Fibroblast of villous mesenchyme (primary cell): ENCODE measurements around the gene KRT7. TPM values are rescaled to one million over a fixed set of nuclear protein-coding genes. Genes with fewer than 3 reads are reported as not detected.

Experiments used
- DNase-seq: peaks from one replicate; pipeline ENCODE4 v3.0.0-alpha.2; 2010; ENCODE audit warnings: low read depth
- H3K4me3 ChIP-seq: 2 replicates; pipeline ENCODE4 v1.5.1; 2011; ENCODE audit warnings: low read depth, mild to moderate bottlenecking, low read length
- CTCF ChIP-seq: IDR thresholded peaks from 2 replicates; pipeline ENCODE4 v1.5.1; 2012; ENCODE audit warnings: low read depth, mild to moderate bottlenecking, low read length; ENCODE audit not compliant: insufficient read depth
- total RNA-seq: library from RNA; depleted of rRNA; stranded (reverse); fragments of >200 nt; gene quantifications from 2 replicates; pipeline ENCODE4 v1.2.3, GENCODE V29; 2012

KRT7 gene
- total RNA-seq, 1 donor, result 36.7 TPM

- no peak for DNase-seq
- TF ChIP-seq CTCF, result no peak
- H3K4me3 ChIP-seq, result no peak overlapping the region
Measured at GRCh38 chr12:52208424-52209165, 24.4 kb upstream of the KRT7 start.

- no peak for TF ChIP-seq CTCF
- no peak overlapping the region for H3K4me3 ChIP-seq
Measured at GRCh38 chr12:52209321-52209720, 23.7 kb upstream of the KRT7 start.

DNA sequence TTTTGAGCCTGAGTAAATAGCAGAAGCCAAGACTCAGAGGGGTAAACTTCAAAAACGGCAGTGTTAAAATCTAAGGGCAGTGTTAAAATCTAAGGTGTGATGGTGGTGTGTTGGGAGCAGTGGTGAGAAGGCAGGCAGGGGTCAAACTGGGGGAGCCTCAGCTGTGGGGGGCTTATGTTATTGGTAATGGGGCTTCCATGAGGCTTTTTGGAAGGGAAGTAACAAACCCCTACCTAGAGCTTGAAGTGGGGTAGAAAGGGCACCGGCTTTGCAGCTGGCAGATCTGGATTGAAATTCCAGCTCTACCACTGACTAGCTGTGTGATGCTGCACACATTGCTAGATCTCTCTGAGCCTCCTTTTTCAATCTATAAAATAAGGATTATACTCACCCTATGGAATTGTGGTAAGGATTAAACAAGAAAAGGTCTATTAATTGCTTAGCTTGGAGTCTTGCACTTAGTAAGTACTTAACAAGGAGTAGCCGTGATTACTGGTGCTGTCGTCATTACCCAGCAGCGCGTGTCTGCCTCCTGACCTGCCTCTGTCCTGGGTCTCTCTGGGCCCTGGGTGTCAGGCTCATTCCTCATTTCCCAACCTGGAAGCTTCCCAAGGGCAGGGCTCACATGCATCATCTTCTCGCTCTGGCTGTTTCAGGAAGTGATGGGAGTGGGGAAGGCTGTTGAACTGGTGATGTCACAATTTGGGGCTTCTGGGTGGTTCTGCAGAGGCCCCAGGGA is 22.7 kb upstream of the KRT7 start:
- peak; percentile 92 for DNase-seq
- TF ChIP-seq CTCF, result no peak
- H3K4me3 ChIP-seq, result no peak overlapping the region

More at GRCh38 chr12:52209321-52209720, 23.7 kb upstream of the KRT7 start:
- DNase-seq, result no peak

DNA sequence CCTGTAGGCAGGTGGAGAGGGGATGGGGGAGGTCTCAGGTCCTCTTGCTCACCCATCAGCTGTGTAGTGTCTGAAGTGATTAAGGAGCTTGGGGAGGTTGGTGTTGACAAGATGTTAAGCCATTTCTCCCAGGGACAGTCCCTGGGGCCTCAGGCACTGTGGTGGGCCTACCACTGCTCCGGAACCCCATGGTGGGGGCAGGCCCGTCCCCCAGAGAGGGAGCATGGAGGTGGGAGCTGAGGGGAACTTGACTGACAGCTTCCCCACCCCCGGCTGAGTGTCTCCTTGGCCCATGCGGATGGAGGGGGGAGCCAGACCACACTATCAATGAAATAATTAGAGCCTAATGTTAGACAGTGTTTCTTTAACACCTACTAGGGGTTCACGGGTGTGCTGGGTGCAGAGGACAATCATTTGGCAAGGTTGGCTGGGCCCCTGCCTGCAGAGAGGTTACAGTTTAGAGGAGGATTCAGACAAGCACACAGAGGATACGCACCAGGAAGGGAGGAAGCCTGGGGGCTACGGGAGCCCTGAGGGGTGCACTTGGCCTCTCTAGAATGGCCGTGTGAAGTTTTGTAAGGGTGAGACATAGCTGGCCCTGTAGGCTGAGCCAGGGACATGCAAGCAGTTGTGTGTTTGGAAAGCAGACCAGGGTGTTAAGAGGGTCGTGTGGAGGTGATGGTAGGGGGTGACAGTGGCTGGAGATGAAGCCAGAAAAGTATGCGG is 22.0 kb upstream of the KRT7 start:
- no peak for DNase-seq
- H3K4me3 ChIP-seq, result no peak overlapping the region
- TF ChIP-seq CTCF, result no peak

GRCh38 chr12:52211716-52212585 is 21.1 kb upstream of the KRT7 start:
- DNase-seq, result no peak
- TF ChIP-seq CTCF, result no peak
- no peak overlapping the region for H3K4me3 ChIP-seq
